HPDE6-E6E7 (cell line): ENCODE data around the gene TSPOAP1.

Source experiments
- DNase-seq: peaks from one replicate; pipeline ENCODE4 v3.0.0; 2011; ENCODE audit warnings: missing footprints; ENCODE audit errors: extremely low spot score

Gene TSPOAP1

GRCh38 chr17:58329035-58329809, 627 bp upstream of the TSPOAP1 start:
- DNase-seq = no peak

- no peak for DNase-seq
Measured at GRCh38 chr17:58327363-58328194, 1.0 kb downstream of the TSPOAP1 start.

- no peak for DNase-seq
Measured at GRCh38 chr17:58326609-58327362, 1.8 kb downstream of the TSPOAP1 start.

GRCh38 chr17:58325976-58326468, 2.6 kb downstream of the TSPOAP1 start:
- DNase-seq = no peak

GRCh38 chr17:58325289-58325726, 3.3 kb downstream of the TSPOAP1 start:
- DNase-seq = no peak

- DNase-seq = no peak
Measured at GRCh38 chr17:58324409-58325288, 3.9 kb downstream of the TSPOAP1 start.

- DNase-seq = no peak
Measured at GRCh38 chr17:58324056-58324408, 4.6 kb downstream of the TSPOAP1 start.

- no peak for DNase-seq
Measured at GRCh38 chr17:58323366-58324055, 5.1 kb downstream of the TSPOAP1 start.

GRCh38 chr17:58322581-58323185, 5.9 kb downstream of the TSPOAP1 start:
- no peak for DNase-seq

- no peak for DNase-seq
Measured at GRCh38 chr17:58321571-58322525, 6.7 kb downstream of the TSPOAP1 start.

GRCh38 chr17:58320570-58321323, 7.8 kb downstream of the TSPOAP1 start:
- DNase-seq = no peak

- no peak for DNase-seq
Measured at GRCh38 chr17:58320163-58320558, 8.4 kb downstream of the TSPOAP1 start.

GRCh38 chr17:58319173-58320162, 9.1 kb downstream of the TSPOAP1 start:
- no peak for DNase-seq

- no peak for DNase-seq
Measured at GRCh38 chr17:58318627-58319172, 9.9 kb downstream of the TSPOAP1 start.

- no peak for DNase-seq
Measured at GRCh38 chr17:58318065-58318481, 10.5 kb downstream of the TSPOAP1 start.

GRCh38 chr17:58317421-58318064, 11.1 kb downstream of the TSPOAP1 start:
- DNase-seq = peak; percentile 81
